ENCODE results near the gene KREMEN1.

KREMEN1 gene

GRCh38 chr22:29154364-29155048 lies 81.7 kb downstream of the KREMEN1 start:
- peak; percentile 69 for DNase-seq

- DNase-seq = no peak
Observed at GRCh38 chr22:29155966-29156365, 83.1 kb downstream of the KREMEN1 start.

GRCh38 chr22:29156507-29156906 lies 83.7 kb downstream of the KREMEN1 start:
- no peak for DNase-seq

GRCh38 chr22:29157759-29158535 lies 85.1 kb downstream of the KREMEN1 start:
- DNase-seq = no peak

- no peak for DNase-seq
Observed at GRCh38 chr22:29158546-29158945, 85.7 kb downstream of the KREMEN1 start.

- no peak for DNase-seq
Observed at GRCh38 chr22:29163808-29164207, 91.0 kb downstream of the KREMEN1 start.

- no peak for DNase-seq
Observed at GRCh38 chr22:29165321-29166060, 92.7 kb downstream of the KREMEN1 start.

GRCh38 chr22:29166180-29166579 lies 93.3 kb downstream of the KREMEN1 start:
- DNase-seq = no peak

- DNase-seq = peak; percentile 73
Observed at GRCh38 chr22:29167032-29167911, 94.4 kb downstream of the KREMEN1 start.

GRCh38 chr22:29171721-29172120 lies 98.9 kb downstream of the KREMEN1 start:
- DNase-seq = no peak

- DNase-seq = no peak
Observed at GRCh38 chr22:29172216-29172615, 99.4 kb downstream of the KREMEN1 start.

- DNase-seq = no peak
Observed at GRCh38 chr22:29175312-29175835, 102.5 kb downstream of the KREMEN1 start.

GRCh38 chr22:29183971-29184848 lies 111.4 kb downstream of the KREMEN1 start:
- DNase-seq = no peak

- no peak for DNase-seq
Observed at GRCh38 chr22:29184849-29185490, 112.1 kb downstream of the KREMEN1 start.

- DNase-seq = no peak
Observed at GRCh38 chr22:29186302-29186701, 113.5 kb downstream of the KREMEN1 start.

GRCh38 chr22:29187831-29188230 lies 115.0 kb downstream of the KREMEN1 start:
- no peak for DNase-seq

- DNase-seq = no peak
Observed at GRCh38 chr22:29190051-29190450, 117.2 kb downstream of the KREMEN1 start.

GRCh38 chr22:29190918-29191317 lies 118.1 kb downstream of the KREMEN1 start:
- no peak for DNase-seq

- DNase-seq = no peak
Observed at GRCh38 chr22:29193021-29193420, 120.2 kb downstream of the KREMEN1 start.

GRCh38 chr22:29194184-29194583 lies 121.3 kb downstream of the KREMEN1 start:
- no peak for DNase-seq
